Lower leg skin (tissue), 4 donors: Measurements from ENCODE around the gene RBM20. TPM values are rescaled to one million over a fixed set of nuclear protein-coding genes. Genes with fewer than 3 reads are reported as not detected.
"Not testable (repeated sequence)": the region's sequence is repeated elsewhere in the genome, so short reads cannot be mapped to it uniquely, and the experiment has no call there.

Experiments used
- DNase-seq, 2 donors: peaks; one replicate each; pipeline ENCODE4 v3.0.0-alpha.2; 2019; ENCODE audit warnings: low spot score in 2 of 2
- H3K4me3 ChIP-seq: fragments of 200-600 bp; sonication (generic); 2 replicates; pipeline ENCODE4 v1.5.1; 2017; ENCODE audit warnings: mild to moderate bottlenecking, low read depth; ENCODE audit not compliant: poor library complexity, severe bottlenecking
- CTCF ChIP-seq, 3 donors: fragments of 450-650 bp; IDR thresholded peaks; one replicate each; pipeline ENCODE4 v1.5.1; 2016; ENCODE audit warnings: antibody characterized with exemption in 3 of 3, mild to moderate bottlenecking in 3 of 3, moderate library complexity in 2 of 3
- POLR2A ChIP-seq, 2 donors: fragments of 450-650 bp; IDR thresholded peaks; one replicate each; pipeline ENCODE4 v1.6.1; 2016 to 2017; ENCODE audit warnings: antibody characterized with exemption in 2 of 2, mild to moderate bottlenecking in 1 of 2, moderate library complexity in 1 of 2
- WGBS, 2 donors: methylation state at CpG; one replicate each; pipeline ENCODE4 v1.1.5; 2018; 5-methylcytosine and 5-hydroxymethylcytosine counted together
- intact Hi-C: fragments of 100-400 bp; cut with DNase I; formaldehyde crosslinking; loops from one replicate; pipeline ENCODE4 v1.15.0; 2023; ENCODE audit warnings: low total_unique reads
- total RNA-seq, 4 donors: library from RNA; depleted of rRNA; stranded (reverse); fragments of >200 nt; gene quantifications; one replicate each; pipeline ENCODE4 v1.1.0, GENCODE V29; 2016

The RBM20 gene
- total RNA-seq, 4 donors from 2014 or later: 0.66 to 6.2 (median 3.5) TPM

DNA sequence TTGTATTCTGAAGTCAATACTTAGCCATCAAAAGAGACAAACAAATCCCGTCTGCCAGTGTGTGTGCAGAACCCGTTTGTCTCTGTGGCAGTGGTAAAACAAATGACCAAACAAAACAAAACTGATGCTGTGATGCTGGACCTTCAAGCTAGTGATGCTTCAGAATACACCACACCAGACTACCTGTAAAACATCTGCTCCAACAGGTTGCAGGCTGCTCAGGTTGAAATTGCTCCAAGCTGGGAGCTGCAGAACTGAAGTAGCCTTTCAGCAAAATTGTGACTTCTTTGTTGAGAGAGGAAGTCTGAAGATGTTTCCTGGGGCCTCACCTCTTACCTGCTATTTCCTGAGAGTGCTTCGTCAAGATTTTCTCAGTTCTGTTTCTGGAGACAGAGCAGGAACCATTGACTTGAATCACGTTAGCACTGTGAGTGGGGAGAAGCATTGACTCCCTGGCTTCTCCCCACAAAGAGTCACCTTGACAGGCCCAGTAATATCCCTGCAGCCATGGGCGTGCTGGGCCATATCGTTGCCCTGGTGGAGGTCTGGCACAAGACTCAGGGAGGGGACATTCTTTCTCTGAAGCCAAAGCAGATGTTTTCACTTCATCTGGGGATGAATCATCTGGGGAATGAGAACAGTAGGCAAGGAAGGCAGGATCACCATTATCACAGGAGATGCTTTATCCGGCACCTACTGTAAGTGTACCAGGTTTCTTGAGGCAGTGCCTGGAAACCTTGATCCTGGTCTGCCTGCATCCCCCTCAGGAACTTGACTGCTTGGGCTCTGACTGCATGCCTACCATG is 80.2 kb downstream of the RBM20 start:
- WGBS, 2 donors: 47 to 48% methylated on average over 7 of the region's 7 CpGs
- H3K4me3 ChIP-seq: no peak overlapping the region
- DNase-seq: no peak
- intact Hi-C loops: no loop called here
- TF ChIP-seq CTCF (IDR thresholded peaks at IDR 0.05): no peak

- no peak for DNase-seq
- TF ChIP-seq POLR2A (IDR thresholded peaks at IDR 0.05) (no peak), CTCF (IDR thresholded peaks at IDR 0.05) (no peak)
- H3K4me3 ChIP-seq: no peak overlapping the region
- intact Hi-C loops: no loop called here
- WGBS, 2 donors: 79% methylated on average over 4 of the region's 4 CpGs
These were observed 80.8 kb downstream of the RBM20 start for GRCh38 chr10:110724937-110725336.

DNA sequence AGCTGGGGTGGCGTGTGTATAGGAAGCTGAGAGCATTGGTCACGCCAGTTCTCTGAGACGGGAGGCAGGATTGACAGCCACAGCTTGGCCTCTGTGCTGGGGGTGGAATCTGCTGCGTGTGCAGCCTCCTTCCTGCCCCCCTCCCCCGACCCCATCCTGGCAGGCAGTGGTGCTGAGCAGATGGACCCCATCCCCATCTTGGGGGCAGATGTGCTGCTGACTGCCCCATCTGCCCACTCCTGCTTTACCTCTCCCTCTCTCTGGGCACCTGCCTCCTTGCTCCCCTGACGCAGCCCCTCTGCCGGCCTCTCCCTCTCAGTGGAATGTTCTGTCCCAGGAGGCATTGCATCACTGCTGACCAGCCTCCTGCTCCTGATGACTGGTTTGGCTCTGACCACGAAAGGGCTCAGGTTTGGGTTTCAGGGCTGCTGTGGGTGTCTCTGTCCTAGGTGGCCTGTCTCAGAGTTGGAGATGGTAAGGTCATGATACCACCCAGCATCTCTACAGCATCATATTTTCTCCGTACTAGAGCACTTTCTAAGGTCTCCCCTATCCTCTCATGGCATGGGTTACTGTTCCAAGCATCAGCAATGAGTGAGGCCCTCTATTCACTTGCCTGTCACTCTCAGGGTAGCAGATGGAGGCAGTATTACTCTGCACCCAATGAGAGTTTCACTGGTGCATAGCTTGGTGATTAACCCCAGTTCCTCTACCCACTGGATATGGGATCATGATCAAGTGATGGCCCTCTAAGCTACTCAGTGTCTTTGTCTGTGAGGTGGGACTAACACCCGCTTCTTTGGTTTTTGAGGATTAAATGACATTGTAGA is 81.9 kb downstream of the RBM20 start:
- no peak overlapping the region for H3K4me3 ChIP-seq
- DNase-seq: peak in 1 of 2 donors; percentile 64
- intact Hi-C loops: no loop called here
- WGBS, 2 donors: 65 to 71% methylated on average over 10 of the region's 10 CpGs
- TF ChIP-seq CTCF (IDR thresholded peaks at IDR 0.05) (no peak), POLR2A (IDR thresholded peaks at IDR 0.05) (no peak)

- intact Hi-C loops: not testable (repeated sequence)
These were observed 83.6 kb downstream of the RBM20 start for GRCh38 chr10:110727785-110728184.

GRCh38 chr10:110730345-110731050 is 86.4 kb downstream of the RBM20 start:
- TF ChIP-seq POLR2A (IDR thresholded peaks at IDR 0.05) (no peak), CTCF (IDR thresholded peaks at IDR 0.05) (no peak)
- intact Hi-C loops: loop anchor here (10.0 kb wide), 1 partner anchor 116 kb away; no protein-coding TSS in a partner anchor
- DNase-seq: no peak
- 78 to 83% methylated on average over 11 of the region's 11 CpGs for WGBS, 2 donors
- H3K4me3 ChIP-seq: no peak overlapping the region

More at GRCh38 chr10:110727785-110728184, 83.6 kb downstream of the RBM20 start:
- DNase-seq, H3K4me3 ChIP-seq: not testable (repeated sequence)
- 86 to 98% methylated on average over 2 of the region's 2 CpGs for WGBS, 2 donors
